ENCODE measurements around the gene HMG20A. TPM values are rescaled to one million over a fixed set of nuclear protein-coding genes. Genes with fewer than 3 reads are reported as not detected.

Gene HMG20A
- total and polyA plus RNA-seq, 10 of the 15 experiments (the other 5 are each of a cell fraction or from before 2014, with no cell fraction given): 30.0 to 98.7 (median 46.8) TPM

GRCh38 chr15:77409259-77410156 lies 11.2 kb upstream of the HMG20A start (continued):
- no peak for TF ChIP-seq NKRF (conservative IDR thresholded peaks at IDR 0.05)
- no peak for TF ChIP-seq CUX1 (IDR thresholded peaks at IDR 0.05; ENCODE audit: insufficient replicate concordance, low read depth, low read length)
- no peak for TF ChIP-seq STAT3 (IDR thresholded peaks at IDR 0.05; ENCODE audit: low read depth, low read length)
- TF ChIP-seq SP1 (IDR thresholded peaks at IDR 0.05; ENCODE audit: low read depth, low read length): no peak
- TF ChIP-seq E4F1 (IDR thresholded peaks at IDR 0.05; ENCODE audit: borderline replicate concordance, partially characterized antibody): no peak
- TF ChIP-seq MYC (IDR thresholded peaks at IDR 0.05; ENCODE audit: insufficient read depth, insufficient read length, insufficient replicate concordance, low read length, severe bottlenecking): no peak
- no peak for TF ChIP-seq MAX (IDR thresholded peaks at IDR 0.05; ENCODE audit: low read depth, low read length)
- no peak for TF ChIP-seq YBX1 (IDR thresholded peaks at IDR 0.05)
- TF ChIP-seq RFX5 (IDR thresholded peaks at IDR 0.05; ENCODE audit: low read depth, low read length): no peak
- no peak for TF ChIP-seq TCF12 (IDR thresholded peaks at IDR 0.05; ENCODE audit: low read depth, low read length)
- no peak for TF ChIP-seq PBX3 (IDR thresholded peaks at IDR 0.05; ENCODE audit: insufficient replicate concordance, low read depth, low read length)
- TF ChIP-seq IRF5 (IDR thresholded peaks at IDR 0.05; ENCODE audit: borderline replicate concordance): no peak
- no peak for TF ChIP-seq SUZ12 (IDR thresholded peaks at IDR 0.05; ENCODE audit: unreplicated experiment)
- no peak for TF ChIP-seq BACH1 (IDR thresholded peaks at IDR 0.05; ENCODE audit: borderline replicate concordance)
